HepG2 (cell line): ENCODE measurements around the gene ARL8B. TPM values are rescaled to one million over a fixed set of nuclear protein-coding genes. Genes with fewer than 3 reads are reported as not detected.
A peak's percentile ranks its signal among the peaks of the same experiment; 100 is the strongest.

Source experiments
- AKAP8 ChIP-seq: sonication (generic); formaldehyde crosslinking; IDR thresholded peaks from 2 replicates; pipeline ENCODE4 v1.5.1; 2020; ENCODE audit warnings: mild to moderate bottlenecking, missing genetic modification reagents
- ARID4A ChIP-seq: sonication (generic); formaldehyde crosslinking; IDR thresholded peaks from 2 replicates; pipeline ENCODE4 v1.5.0; 2020; ENCODE audit warnings: mild to moderate bottlenecking, missing genetic modification reagents, borderline replicate concordance
- ASH2L ChIP-seq: fragments of 300-600, 200-600 bp; sonication (generic); IDR thresholded peaks from 2 replicates; pipeline ENCODE4 v1.7.0; 2017; ENCODE audit warnings: low read depth, mild to moderate bottlenecking, moderate library complexity, mixed read lengths, low read length; ENCODE audit not compliant: insufficient read length
- ATAD3A ChIP-seq: sonication (generic); formaldehyde crosslinking; IDR thresholded peaks from 2 replicates; pipeline ENCODE4 v1.4.0; 2020; ENCODE audit warnings: missing genetic modification reagents
- CBX2 ChIP-seq, 2 experiments: fragments of 200-600 bp in 1 of 2; sonication (generic); formaldehyde crosslinking in 1 of 2; IDR thresholded peaks; 2 replicates each; pipeline versions ENCODE4 v1.7.0 to v1.8.1; 2018 to 2022; ENCODE audit warnings: low read depth in 2 of 2, low read length in 1 of 2, mild to moderate bottlenecking in 1 of 2, missing genetic modification reagents in 1 of 2
- ETV5 ChIP-seq: IDR thresholded peaks from 2 replicates; pipeline ENCODE4 v1.6.1; 2018; ENCODE audit warnings: missing biosample characterization, missing genetic modification reagents, inconsistent platforms, borderline replicate concordance
- FOXO4 ChIP-seq: sonication (generic); formaldehyde crosslinking; conservative IDR thresholded peaks from 2 replicates; pipeline ENCODE4 v1.8.1; 2023; ENCODE audit warnings: missing genetic modification reagents
- KDM5A ChIP-seq: fragments of 200-600 bp; sonication (generic); IDR thresholded peaks from 2 replicates; pipeline ENCODE4 v1.7.0; 2018; ENCODE audit warnings: antibody characterized with exemption, mild to moderate bottlenecking, low read length, borderline replicate concordance
- MIER3 ChIP-seq: IDR thresholded peaks from 2 replicates; pipeline ENCODE4 v1.6.1; 2016; ENCODE audit warnings: missing compliant biosample characterization, borderline replicate concordance
- MIXL1 ChIP-seq: IDR thresholded peaks from 2 replicates; pipeline ENCODE4 v1.6.1; 2016
- NFYC ChIP-seq: IDR thresholded peaks from 2 replicates; pipeline ENCODE4 v1.6.1; 2016; ENCODE audit warnings: missing genetic modification reagents, missing compliant biosample characterization
- NONO ChIP-seq, 2 experiments: fragments of 450-650 bp in 1 of 2; sonication (generic) in 1 of 2; formaldehyde crosslinking in 1 of 2; IDR thresholded peaks in 1 of 2; conservative IDR thresholded peaks in 1 of 2; 2 replicates each; pipeline versions ENCODE4 v1.6.1 to v1.8.0; 2017 to 2022; ENCODE audit warnings: mild to moderate bottlenecking in 1 of 2, missing genetic modification reagents in 1 of 2, moderate library complexity in 1 of 2
- RNF219 ChIP-seq: sonication (generic); formaldehyde crosslinking; IDR thresholded peaks from 2 replicates; pipeline ENCODE4 v1.5.0; 2020; ENCODE audit warnings: mild to moderate bottlenecking, missing genetic modification reagents
- SAP130 ChIP-seq: IDR thresholded peaks from 2 replicates; pipeline ENCODE4 v1.6.1; 2016; ENCODE audit warnings: low read depth
- SNRNP70 ChIP-seq: fragments of 200-400 bp; formaldehyde crosslinking; IDR thresholded peaks from 2 replicates; pipeline ENCODE4 v1.6.1; 2017; ENCODE audit warnings: mild to moderate bottlenecking, low read depth, low read length, moderate library complexity
- STAG1 ChIP-seq: sonication (generic); formaldehyde crosslinking; IDR thresholded peaks from 2 replicates; pipeline ENCODE4 v1.4.0; 2020; ENCODE audit warnings: missing genetic modification reagents
- ZNF276 ChIP-seq: sonication (generic); formaldehyde crosslinking; IDR thresholded peaks from 2 replicates; pipeline ENCODE4 v1.4.0; 2020; ENCODE audit warnings: mild to moderate bottlenecking, low read depth, missing genetic modification reagents
- ZNF772 ChIP-seq: sonication (generic); formaldehyde crosslinking; IDR thresholded peaks from 2 replicates; pipeline ENCODE4 v1.5.0; 2020; ENCODE audit warnings: mild to moderate bottlenecking, missing genetic modification reagents
- polyA plus RNA-seq, 8 experiments: library from polyadenylated mRNA; depleted of rRNA in 3 of 8; stranded (reverse) in 7 of 8; unstranded in 1 of 8; fragments of >200 nt; fragmentation: Illumina TruSeq in 4 of 8; extraction: Trizol in 4 of 8; gene quantifications; 2 replicates each; pipeline versions ENCODE4 v1.2.1 to v1.2.3, GENCODE V29; 2011 to 2016; ENCODE audit warnings: low read depth in 4 of 8, missing spikeins in 1 of 8, mixed read lengths in 1 of 8; ENCODE audit not compliant: insufficient read depth in 1 of 8
- total RNA-seq, 5 experiments: library from RNA; depleted of rRNA; stranded (reverse); fragments of >200 nt; fragmentation: Illumina TruSeq; extraction: Trizol; gene quantifications; 2 replicates each; pipeline ENCODE4 v1.2.3, GENCODE V29; 2016; ENCODE audit warnings: low read depth in 1 of 5

Gene ARL8B
- total and polyA plus RNA-seq, 2 of the 13 experiments (the other 11 are each of a cell fraction or from before 2014, with no cell fraction given), result 23.5 to 30.4 TPM

- TF ChIP-seq ZNF276 (CRISPR knock-in tag) (no peak; the same call in 1 of the 2 replicates), KDM5A (peak; percentile 46; the same call in 1 of the 2 replicates), STAG1 (0 out of 2 replicates have a peak, but pooled peaks have one; percentile 6), MIER3 (peak; percentile 69; the same call in 1 of the 2 replicates), SAP130 (CRISPR knock-in tag) (peak; percentile 85), ASH2L (peak; percentile 54), ZNF772 (CRISPR knock-in tag) (no peak), AKAP8 (CRISPR knock-in tag) (peak; percentile 64; the same call in 1 of the 2 replicates), RNF219 (CRISPR knock-in tag) (0 out of 2 replicates have a peak, but pooled peaks have one; percentile 39), NONO (IDR thresholded peaks at IDR 0.05) (no peak), NONO (CRISPR knock-in tag; conservative IDR thresholded peaks at IDR 0.05) (peak; percentile 71; the same call in 1 of the 2 replicates), ARID4A (CRISPR knock-in tag) (peak; percentile 54), SNRNP70 (no peak), NFYC (CRISPR knock-in tag) (peak; percentile 83), FOXO4 (CRISPR knock-in tag) (0 out of 2 replicates have a peak, but pooled peaks have one; percentile 50), ATAD3A (CRISPR knock-in tag) (no peak), ETV5 (CRISPR knock-in tag) (peak; percentile 42; the same call in 1 of the 2 replicates), MIXL1 (CRISPR knock-in tag) (0 out of 2 replicates have a peak, but pooled peaks have one; percentile 38), CBX2 (IDR thresholded peaks at IDR 0.05; ENCODE audit: low read depth, low read length) (no peak), CBX2 (CRISPR knock-in tag; IDR thresholded peaks at IDR 0.05; ENCODE audit: low read depth) (no peak)
Observed at GRCh38 chr3:5187156-5187919, 65.2 kb downstream of the ARL8B start, which contains the start of gene EDEM1 (continued).
